Breast epithelium (tissue), 4 donors: ENCODE measurements around the gene PDCL2. TPM values are rescaled to one million over a fixed set of nuclear protein-coding genes. Genes with fewer than 3 reads are reported as not detected.
"Not testable (repeated sequence)": the region's sequence is repeated elsewhere in the genome, so short reads cannot be mapped to it uniquely, and the experiment has no call there.

Experiments
- DNase-seq, 2 donors: peaks; one replicate each; pipeline ENCODE4 v3.0.0-alpha.2; 2019; ENCODE audit warnings: low spot score in 2 of 2
- H3K27ac ChIP-seq, 2 donors: fragments of 200-600 bp; sonication (generic) in 1 of 2; one replicate each; pipeline ENCODE4 v1.5.1; 2016 to 2019; ENCODE audit warnings: mild to moderate bottlenecking in 1 of 2
- H3K27me3 ChIP-seq, 2 donors: fragments of 200-600 bp; sonication (generic) in 1 of 2; one replicate each; pipeline versions ENCODE4 v1.5.1 to v1.6.0; 2017 to 2019; ENCODE audit warnings: control low read depth in 1 of 2, mild to moderate bottlenecking in 1 of 2
- H3K36me3 ChIP-seq: fragments of 200-600 bp; one replicate; pipeline ENCODE4 v1.5.1; 2019
- H3K4me1 ChIP-seq, 2 donors: fragments of 200-600 bp; sonication (generic); one replicate each; pipeline ENCODE4 v1.5.1; 2016 to 2019; ENCODE audit warnings: control low read depth in 1 of 2
- H3K4me3 ChIP-seq, 3 donors: fragments of 200-600 bp; sonication (generic); 1 replicate in 2 of 3; 2 replicates in 1 of 3; pipeline ENCODE4 v1.5.1; 2016 to 2019; ENCODE audit warnings: mild to moderate bottlenecking in 3 of 3, moderate library complexity in 2 of 3
- H3K9me3 ChIP-seq, 2 donors: fragments of 200-600 bp; sonication (generic) in 1 of 2; one replicate each; pipeline ENCODE4 v1.5.1; 2016 to 2019; ENCODE audit warnings: control low read depth in 1 of 2
- CTCF ChIP-seq, 3 donors: fragments of 450-650 bp; IDR thresholded peaks; one replicate each; pipeline ENCODE4 v1.5.1; 2016 to 2017; ENCODE audit warnings: antibody characterized with exemption in 3 of 3, mild to moderate bottlenecking in 3 of 3, moderate library complexity in 3 of 3
- POLR2A ChIP-seq: fragments of 450-650 bp; IDR thresholded peaks from one replicate; pipeline ENCODE4 v1.6.1; 2016; ENCODE audit warnings: antibody characterized with exemption, mild to moderate bottlenecking, moderate library complexity
- POLR2AphosphoS5 ChIP-seq, 3 donors: sonication (generic); formaldehyde crosslinking; IDR thresholded peaks; one replicate each; pipeline ENCODE4 v1.6.1; 2017; ENCODE audit warnings: antibody characterized with exemption in 3 of 3
- intact Hi-C: fragments of 100-400 bp; cut with DNase I; formaldehyde crosslinking; loops from one replicate; pipeline ENCODE4 v1.15.1; 2023; ENCODE audit warnings: low total_unique reads
- total RNA-seq, 3 donors: library from RNA; depleted of rRNA; stranded (reverse); fragments of >200 nt; gene quantifications; one replicate each; pipeline ENCODE4 v1.1.0, GENCODE V29; 2016

PDCL2 gene
- total RNA-seq, 3 donors from 2014 or later: not detected

- no peaks in the 10 kb centered on the region for H3K36me3 ChIP-seq
- TF ChIP-seq POLR2AphosphoS5 (IDR thresholded peaks at IDR 0.05) (no peak), POLR2A (no peak), CTCF (IDR thresholded peaks at IDR 0.05) (peak in 2 of 3 donors; percentile 32 to 42)
- H3K27me3 ChIP-seq: no peaks in the 10 kb centered on the region
- H3K9me3 ChIP-seq: no peaks in the 10 kb centered on the region
- no peak overlapping the region for H3K4me3 ChIP-seq
- intact Hi-C loops: no loop called here
- no peaks in the 10 kb centered on the region for H3K4me1 ChIP-seq
- DNase-seq: no peak
- H3K27ac ChIP-seq: no peak overlapping the region
Measured at GRCh38 chr4:55554453-55555030, 37.5 kb downstream of the PDCL2 start.

- H3K9me3 ChIP-seq: no peaks in the 10 kb centered on the region
- TF ChIP-seq POLR2A: no peak
- TF ChIP-seq POLR2AphosphoS5 (IDR thresholded peaks at IDR 0.05): no peak
- TF ChIP-seq CTCF (IDR thresholded peaks at IDR 0.05): no peak
- H3K36me3 ChIP-seq: no peaks in the 10 kb centered on the region
- H3K4me1 ChIP-seq: no peaks in the 10 kb centered on the region
- no peaks in the 10 kb centered on the region for H3K27me3 ChIP-seq
- H3K27ac ChIP-seq: peak overlapping the region; percentile 22 to 49
- intact Hi-C loops: no loop called here
- H3K4me3 ChIP-seq: peak overlapping the region; percentile 28 to 57 (median 47)
- no peak for DNase-seq
Measured at GRCh38 chr4:55553441-55554201, 38.4 kb downstream of the PDCL2 start.

GRCh38 chr4:55551964-55552363, 40.1 kb downstream of the PDCL2 start:
- intact Hi-C loops, H3K4me1 ChIP-seq, H3K36me3 ChIP-seq: not testable (repeated sequence)

GRCh38 chr4:55549888-55550287, 42.2 kb downstream of the PDCL2 start:
- intact Hi-C loops: no loop called here
- no peak for TF ChIP-seq POLR2AphosphoS5 (IDR thresholded peaks at IDR 0.05)
- no peak for TF ChIP-seq POLR2A
- no peak for TF ChIP-seq CTCF (IDR thresholded peaks at IDR 0.05)
- H3K9me3 ChIP-seq: no peaks in the 10 kb centered on the region
- H3K36me3 ChIP-seq: no peaks in the 10 kb centered on the region
- no peaks in the 10 kb centered on the region for H3K4me1 ChIP-seq
- H3K27me3 ChIP-seq: no peaks in the 10 kb centered on the region
- no peak overlapping the region for H3K27ac ChIP-seq
- no peak overlapping the region for H3K4me3 ChIP-seq
- DNase-seq: no peak

More at GRCh38 chr4:55551964-55552363, 40.1 kb downstream of the PDCL2 start:
- not testable (repeated sequence) for H3K4me3 ChIP-seq, DNase-seq, H3K27ac ChIP-seq, H3K9me3 ChIP-seq, H3K27me3 ChIP-seq

GRCh38 chr4:55547918-55548317, 44.1 kb downstream of the PDCL2 start:
- no peak for TF ChIP-seq CTCF (IDR thresholded peaks at IDR 0.05)
- TF ChIP-seq POLR2A: no peak
- TF ChIP-seq POLR2AphosphoS5 (IDR thresholded peaks at IDR 0.05): no peak

More at GRCh38 chr4:55547918-55548317, 44.1 kb downstream of the PDCL2 start:
- H3K27me3 ChIP-seq: no peaks in the 10 kb centered on the region
- no peak for DNase-seq
- intact Hi-C loops: no loop called here
- H3K9me3 ChIP-seq: no peaks in the 10 kb centered on the region
- peak overlapping the region in 2 of 3 donors; percentile 75 to 96 for H3K4me3 ChIP-seq
- peak overlapping the region in 1 of 2 donors; percentile 98 for H3K27ac ChIP-seq
- H3K4me1 ChIP-seq: no peaks in the 10 kb centered on the region
- no peaks in the 10 kb centered on the region for H3K36me3 ChIP-seq
